ENCODE results near the gene PPFIA2. TPM values are rescaled to one million over a fixed set of nuclear protein-coding genes. Genes with fewer than 3 reads are reported as not detected.
A peak's percentile ranks its signal among the peaks of the same experiment; 100 is the strongest.

The PPFIA2 gene
- total and polyA plus RNA-seq, 9 donors = 0.93 to 3.1 (median 1.5) TPM

- no peak overlapping the region for H3K4me3 ChIP-seq (ENCODE audit: low read length)
- no CpG with 5 or more reads among the region's 2 CpGs for WGBS (ENCODE audit: insufficient coverage)
- no peaks in the 10 kb centered on the region for H3K4me1 ChIP-seq (ENCODE audit: control insufficient read depth, insufficient read depth, low read length)
- no peak overlapping the region for H3K27ac ChIP-seq (ENCODE audit: low read length)
- H3K9me3 ChIP-seq (replicated peaks; ENCODE audit: control insufficient read depth, low read depth, low read length) = no peaks in the 10 kb centered on the region
- H3K27me3 ChIP-seq (ENCODE audit: control insufficient read depth, insufficient read depth, low read length) = no peaks in the 10 kb centered on the region
- DNase-seq = peak; percentile 70
- no peaks in the 10 kb centered on the region for H3K36me3 ChIP-seq (ENCODE audit: control insufficient read depth, insufficient read depth, low read length)
These were observed 290.9 kb downstream of the PPFIA2 start for GRCh38 chr12:81468206-81468605.

- peak; percentile 17 for DNase-seq
- no peaks in the 10 kb centered on the region for H3K27me3 ChIP-seq (ENCODE audit: control insufficient read depth, insufficient read depth, low read length)
- no peaks in the 10 kb centered on the region for H3K4me1 ChIP-seq (ENCODE audit: control insufficient read depth, insufficient read depth, low read length)
- H3K9me3 ChIP-seq (replicated peaks; ENCODE audit: control insufficient read depth, low read depth, low read length) = no peaks in the 10 kb centered on the region
- no peak overlapping the region for H3K27ac ChIP-seq (ENCODE audit: low read length)
- no peaks in the 10 kb centered on the region for H3K36me3 ChIP-seq (ENCODE audit: control insufficient read depth, insufficient read depth, low read length)
- no peak overlapping the region for H3K4me3 ChIP-seq (ENCODE audit: low read length)
- 76% methylated on average over 2 of the region's 3 CpGs for WGBS (ENCODE audit: insufficient coverage)
These were observed 293.3 kb downstream of the PPFIA2 start for GRCh38 chr12:81465876-81466275.

- Histone ChIP-seq H3K36me3 (ENCODE audit: control insufficient read depth, insufficient read depth, low read length) (no peaks in the 10 kb centered on the region), H3K27me3 (ENCODE audit: control insufficient read depth, insufficient read depth, low read length) (no peaks in the 10 kb centered on the region), H3K27ac (ENCODE audit: low read length) (no peak overlapping the region), H3K4me1 (ENCODE audit: control insufficient read depth, insufficient read depth, low read length) (no peaks in the 10 kb centered on the region), H3K9me3 (replicated peaks; ENCODE audit: control insufficient read depth, low read depth, low read length) (no peaks in the 10 kb centered on the region), H3K4me3 (ENCODE audit: low read length) (no peak overlapping the region)
- no peak for DNase-seq
- 83% methylated on average over 2 of the region's 3 CpGs for WGBS (ENCODE audit: insufficient coverage)
These were observed 294.0 kb downstream of the PPFIA2 start for GRCh38 chr12:81465191-81465590.

GRCh38 chr12:81461163-81461562, 298.0 kb downstream of the PPFIA2 start:
- H3K27me3 ChIP-seq (ENCODE audit: control insufficient read depth, insufficient read depth, low read length) = no peaks in the 10 kb centered on the region
- 83% methylated on average over 2 of the region's 4 CpGs for WGBS (ENCODE audit: insufficient coverage)

GRCh38 chr12:81450920-81451739, 308.0 kb downstream of the PPFIA2 start:
- 0% methylated on average over 1 of the region's 5 CpGs for WGBS (ENCODE audit: insufficient coverage)
- no peaks in the 10 kb centered on the region for H3K4me1 ChIP-seq (ENCODE audit: control insufficient read depth, insufficient read depth, low read length)
- peak; percentile 58 for DNase-seq
- no peaks in the 10 kb centered on the region for H3K9me3 ChIP-seq (replicated peaks; ENCODE audit: control insufficient read depth, low read depth, low read length)
- H3K27me3 ChIP-seq (ENCODE audit: control insufficient read depth, insufficient read depth, low read length) = no peaks in the 10 kb centered on the region
- H3K36me3 ChIP-seq (ENCODE audit: control insufficient read depth, insufficient read depth, low read length) = no peaks in the 10 kb centered on the region
- H3K27ac ChIP-seq (ENCODE audit: low read length) = no peak overlapping the region
- no peak overlapping the region for H3K4me3 ChIP-seq (ENCODE audit: low read length)

More at GRCh38 chr12:81461163-81461562, 298.0 kb downstream of the PPFIA2 start:
- Histone ChIP-seq H3K4me3 (ENCODE audit: low read length) (no peak overlapping the region), H3K4me1 (ENCODE audit: control insufficient read depth, insufficient read depth, low read length) (no peaks in the 10 kb centered on the region), H3K27ac (ENCODE audit: low read length) (no peak overlapping the region), H3K9me3 (replicated peaks; ENCODE audit: control insufficient read depth, low read depth, low read length) (no peaks in the 10 kb centered on the region), H3K36me3 (ENCODE audit: control insufficient read depth, insufficient read depth, low read length) (no peaks in the 10 kb centered on the region)
- no peak for DNase-seq

- WGBS (ENCODE audit: insufficient coverage) = no CpG with 5 or more reads among the region's 6 CpGs
- no peak for DNase-seq
- Histone ChIP-seq H3K4me3 (ENCODE audit: low read length) (no peak overlapping the region), H3K27ac (ENCODE audit: low read length) (no peak overlapping the region), H3K9me3 (replicated peaks; ENCODE audit: control insufficient read depth, low read depth, low read length) (no peaks in the 10 kb centered on the region), H3K27me3 (ENCODE audit: control insufficient read depth, insufficient read depth, low read length) (no peaks in the 10 kb centered on the region), H3K4me1 (ENCODE audit: control insufficient read depth, insufficient read depth, low read length) (no peaks in the 10 kb centered on the region), H3K36me3 (ENCODE audit: control insufficient read depth, insufficient read depth, low read length) (no peaks in the 10 kb centered on the region)
These were observed 317.5 kb downstream of the PPFIA2 start for GRCh38 chr12:81441629-81442028.

GRCh38 chr12:81440001-81440400, 319.1 kb downstream of the PPFIA2 start:
- Histone ChIP-seq H3K9me3 (replicated peaks; ENCODE audit: control insufficient read depth, low read depth, low read length) (no peaks in the 10 kb centered on the region), H3K36me3 (ENCODE audit: control insufficient read depth, insufficient read depth, low read length) (no peaks in the 10 kb centered on the region), H3K4me3 (ENCODE audit: low read length) (no peak overlapping the region), H3K4me1 (ENCODE audit: control insufficient read depth, insufficient read depth, low read length) (no peaks in the 10 kb centered on the region), H3K27ac (ENCODE audit: low read length) (no peak overlapping the region), H3K27me3 (ENCODE audit: control insufficient read depth, insufficient read depth, low read length) (no peaks in the 10 kb centered on the region)
- no peak for DNase-seq
- no CpG with 5 or more reads among the region's 3 CpGs for WGBS (ENCODE audit: insufficient coverage)

- no peak for DNase-seq
- WGBS (ENCODE audit: insufficient coverage) = no CpG with 5 or more reads among the region's 5 CpGs
- Histone ChIP-seq H3K9me3 (replicated peaks; ENCODE audit: control insufficient read depth, low read depth, low read length) (no peaks in the 10 kb centered on the region), H3K4me1 (ENCODE audit: control insufficient read depth, insufficient read depth, low read length) (no peaks in the 10 kb centered on the region), H3K36me3 (ENCODE audit: control insufficient read depth, insufficient read depth, low read length) (no peaks in the 10 kb centered on the region), H3K4me3 (ENCODE audit: low read length) (no peak overlapping the region), H3K27ac (ENCODE audit: low read length) (no peak overlapping the region), H3K27me3 (ENCODE audit: control insufficient read depth, insufficient read depth, low read length) (no peaks in the 10 kb centered on the region)
These were observed 319.8 kb downstream of the PPFIA2 start for GRCh38 chr12:81439344-81439743.

GRCh38 chr12:81417056-81417455, 342.1 kb downstream of the PPFIA2 start:
- no peak overlapping the region for H3K27ac ChIP-seq (ENCODE audit: low read length)
- H3K27me3 ChIP-seq (ENCODE audit: control insufficient read depth, insufficient read depth, low read length) = no peaks in the 10 kb centered on the region
- H3K4me3 ChIP-seq (ENCODE audit: low read length) = no peak overlapping the region
- H3K36me3 ChIP-seq (ENCODE audit: control insufficient read depth, insufficient read depth, low read length) = no peaks in the 10 kb centered on the region
- peaks cover 2% of the 10 kb centered on the region for H3K9me3 ChIP-seq (replicated peaks; ENCODE audit: control insufficient read depth, low read depth, low read length)
- no peak for DNase-seq
- H3K4me1 ChIP-seq (ENCODE audit: control insufficient read depth, insufficient read depth, low read length) = no peaks in the 10 kb centered on the region
- WGBS (ENCODE audit: insufficient coverage) = no CpG with 5 or more reads among the region's 3 CpGs

- Histone ChIP-seq H3K9me3 (replicated peaks; ENCODE audit: control insufficient read depth, low read depth, low read length) (peaks cover 2% of the 10 kb centered on the region), H3K4me1 (ENCODE audit: control insufficient read depth, insufficient read depth, low read length) (no peaks in the 10 kb centered on the region), H3K27ac (ENCODE audit: low read length) (no peak overlapping the region), H3K36me3 (ENCODE audit: control insufficient read depth, insufficient read depth, low read length) (no peaks in the 10 kb centered on the region), H3K4me3 (ENCODE audit: low read length) (no peak overlapping the region), H3K27me3 (ENCODE audit: control insufficient read depth, insufficient read depth, low read length) (no peaks in the 10 kb centered on the region)
- DNase-seq = no peak
- WGBS (ENCODE audit: insufficient coverage) = no CpG with 5 or more reads among the region's 1 CpG
These were observed 342.6 kb downstream of the PPFIA2 start for GRCh38 chr12:81416571-81416970.

- Histone ChIP-seq H3K36me3 (ENCODE audit: control insufficient read depth, insufficient read depth, low read length) (no peaks in the 10 kb centered on the region), H3K9me3 (replicated peaks; ENCODE audit: control insufficient read depth, low read depth, low read length) (no peaks in the 10 kb centered on the region), H3K27ac (ENCODE audit: low read length) (no peak overlapping the region), H3K4me1 (ENCODE audit: control insufficient read depth, insufficient read depth, low read length) (no peaks in the 10 kb centered on the region), H3K4me3 (ENCODE audit: low read length) (no peak overlapping the region), H3K27me3 (ENCODE audit: control insufficient read depth, insufficient read depth, low read length) (no peaks in the 10 kb centered on the region)
- DNase-seq = no peak
These were observed 344.7 kb downstream of the PPFIA2 start for GRCh38 chr12:81414441-81414840.

Data from muscle of leg (tissue), 11 donors.